ENCODE measurements around the gene MSH5.
"Not testable (repeated sequence)": the region's sequence is repeated elsewhere in the genome, so short reads cannot be mapped to it uniquely, and the experiment has no call there.

The MSH5 gene

DNA sequence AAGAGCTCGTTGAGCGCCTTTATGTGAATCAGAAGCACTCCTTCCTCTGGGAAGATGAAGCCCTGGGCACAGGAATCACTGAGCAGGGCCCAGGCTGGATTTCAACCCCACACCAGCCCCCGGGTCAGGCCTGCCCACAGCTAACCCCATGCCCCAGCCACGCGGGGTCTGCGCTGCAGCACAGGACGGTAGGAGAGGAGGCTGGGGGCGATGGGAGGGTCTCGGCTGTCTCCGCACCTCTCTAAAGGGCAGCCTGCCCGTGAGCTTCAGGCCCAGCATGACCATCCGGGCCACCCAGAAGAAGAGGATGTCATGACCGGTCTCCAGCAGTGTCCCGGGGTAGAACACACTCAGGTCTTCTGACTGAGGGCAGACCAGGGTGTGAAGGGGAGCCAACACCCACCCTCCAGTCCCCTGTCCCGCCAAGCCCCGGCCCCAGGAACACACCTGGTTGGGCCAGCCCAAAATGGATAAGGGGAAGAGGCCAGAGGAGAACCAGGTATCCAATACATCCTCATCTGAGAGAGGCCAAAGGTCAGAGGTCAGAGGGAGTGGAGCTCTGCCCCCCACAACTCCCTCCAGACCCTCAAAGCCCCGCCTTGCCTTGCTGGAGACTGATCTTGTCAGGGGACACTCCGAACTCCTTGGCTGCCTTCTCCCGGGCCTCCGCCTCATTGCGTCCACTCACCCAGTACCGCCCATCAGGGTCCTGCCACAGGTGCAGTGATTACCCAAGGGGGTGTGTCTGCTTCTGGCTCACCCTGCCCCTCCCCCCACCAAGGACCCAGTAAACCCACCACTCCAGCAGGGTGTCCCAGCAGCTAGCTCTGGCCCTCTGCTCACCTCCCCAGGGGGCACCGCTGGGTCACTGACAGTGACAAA is 41.7 kb downstream of the MSH5 start:
- no peak for DNase-seq

DNA sequence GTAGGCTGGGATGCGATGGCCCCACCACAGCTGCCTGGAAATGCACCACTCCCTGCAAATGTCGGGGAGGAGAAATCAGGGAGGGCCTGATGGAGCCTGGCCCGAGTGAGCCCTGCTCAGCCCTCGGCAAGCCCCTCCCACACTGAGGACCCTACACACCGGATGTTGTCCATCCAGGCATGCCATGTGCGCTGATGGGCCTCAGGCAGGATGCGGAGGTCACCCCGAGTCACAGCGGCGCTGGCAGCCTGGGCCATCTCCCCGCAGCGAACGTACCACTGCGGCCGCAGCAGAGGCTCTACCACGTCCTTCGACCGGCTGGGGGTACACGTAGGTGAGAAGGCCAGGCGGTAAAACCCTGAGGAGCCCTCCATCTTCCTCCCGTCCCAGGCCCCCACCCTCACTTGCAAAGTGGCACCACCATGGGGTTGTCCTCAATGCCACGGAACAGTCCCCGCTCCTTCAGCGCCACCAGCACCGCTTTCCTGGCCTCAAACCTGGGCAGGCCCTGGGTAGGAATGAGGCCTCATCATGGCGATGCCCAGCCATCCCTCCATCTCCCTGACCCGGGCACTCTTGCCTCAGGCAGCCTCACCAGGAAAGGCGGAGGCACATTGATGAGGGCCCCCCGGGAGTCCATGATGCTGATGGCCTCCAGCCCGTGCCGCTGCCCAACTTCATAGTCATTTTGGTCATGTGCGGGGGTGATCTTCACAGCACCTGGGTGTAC is 42.5 kb downstream of the MSH5 start:
- no peak for DNase-seq

DNA sequence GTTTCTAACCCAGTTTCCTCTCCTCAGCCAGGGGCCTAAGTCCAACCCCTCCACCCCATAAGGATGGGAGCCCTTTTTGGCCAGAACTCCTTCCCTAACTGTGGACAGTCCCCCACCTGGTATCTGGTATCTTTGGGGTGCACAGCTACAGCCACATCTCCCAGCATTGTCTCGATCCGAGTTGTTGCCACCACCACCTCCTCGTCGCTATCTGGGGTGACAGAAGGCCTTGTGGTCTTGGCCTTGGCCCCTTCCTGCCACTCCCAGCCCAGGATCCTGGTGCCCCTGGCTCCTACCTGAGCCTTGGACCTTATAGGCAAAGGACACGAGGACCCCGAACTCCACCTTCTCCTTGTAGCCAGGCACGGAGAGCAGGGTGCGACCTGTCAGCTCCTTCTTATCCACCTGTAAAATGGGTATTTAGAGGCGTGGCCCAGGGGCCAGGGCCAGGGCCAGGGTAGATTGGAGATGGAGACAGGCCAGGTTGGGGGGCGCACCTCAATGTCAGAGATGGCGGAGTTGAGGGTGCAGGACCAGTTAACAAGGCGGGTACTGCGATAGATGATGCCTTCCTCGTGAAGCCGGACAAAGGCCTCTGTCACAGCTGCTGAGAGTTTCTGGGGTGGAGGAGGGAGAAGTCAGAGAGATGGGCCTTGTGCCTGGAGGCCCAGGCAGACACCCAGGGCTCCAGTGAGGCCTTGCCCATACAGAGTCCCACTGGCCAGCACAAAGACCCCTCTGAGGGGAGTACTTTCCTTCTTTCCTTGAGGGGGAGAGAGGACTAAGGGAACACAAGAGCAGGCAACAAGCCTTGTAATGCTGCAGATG is 44.5 kb downstream of the MSH5 start:
- no peak for DNase-seq

DNA sequence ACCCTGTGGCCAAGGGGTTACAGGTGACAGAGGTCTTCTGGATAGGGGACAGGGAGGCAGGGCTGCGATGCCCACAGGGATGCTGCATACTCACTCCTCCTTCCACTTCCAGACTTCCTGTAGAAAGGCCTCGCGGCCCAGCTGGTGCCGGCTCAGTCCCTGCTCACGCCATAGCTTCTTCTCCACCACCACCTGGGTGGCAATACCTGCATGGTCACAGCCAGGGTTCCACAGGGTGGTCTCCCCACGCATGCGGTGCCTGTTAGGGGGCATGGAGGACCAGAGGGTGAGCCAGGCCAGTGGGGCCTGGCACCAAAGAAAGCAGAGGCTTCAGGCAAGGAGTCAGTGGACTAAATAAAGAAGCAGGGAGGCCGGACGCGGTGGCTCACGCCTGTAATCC is 45.7 kb downstream of the MSH5 start:
- DNase-seq: no peak

DNA sequence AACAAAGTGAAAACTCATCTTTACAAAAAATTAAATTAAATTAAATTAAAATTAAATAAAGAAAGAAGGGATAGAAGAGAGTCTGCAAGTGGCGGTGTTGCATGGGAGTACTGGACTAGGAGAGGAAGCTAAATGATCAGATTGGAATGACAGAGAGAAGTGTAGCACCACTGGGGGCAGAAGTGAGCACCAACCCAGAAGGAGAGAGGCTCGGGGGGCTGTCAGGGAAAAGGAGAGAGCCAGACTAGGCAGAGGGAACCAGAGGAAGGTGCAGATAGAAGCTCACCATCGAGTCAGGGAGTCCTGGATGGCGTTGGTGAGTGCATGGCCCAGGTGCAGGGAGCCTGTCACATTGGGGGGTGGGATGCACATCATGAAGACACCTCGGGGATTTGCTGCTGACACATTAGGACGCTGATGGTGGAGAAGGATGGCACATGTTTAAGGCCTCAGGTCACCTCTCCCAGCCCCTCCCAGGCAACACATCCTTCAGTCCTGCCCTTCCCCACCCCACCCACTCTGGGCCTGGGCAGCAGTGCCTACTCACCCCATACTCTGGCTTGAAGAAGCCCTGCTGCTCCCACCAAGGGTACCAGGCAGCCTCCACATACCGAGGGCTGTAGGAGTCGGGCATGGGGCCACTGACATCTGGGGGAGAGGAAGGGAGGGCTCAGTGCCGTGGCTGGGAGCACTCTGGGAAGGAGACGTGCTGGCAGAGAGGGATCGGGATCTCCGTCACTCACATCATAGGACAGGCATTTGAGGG is 51.7 kb downstream of the MSH5 start:
- DNase-seq: peak; percentile 44

DNA sequence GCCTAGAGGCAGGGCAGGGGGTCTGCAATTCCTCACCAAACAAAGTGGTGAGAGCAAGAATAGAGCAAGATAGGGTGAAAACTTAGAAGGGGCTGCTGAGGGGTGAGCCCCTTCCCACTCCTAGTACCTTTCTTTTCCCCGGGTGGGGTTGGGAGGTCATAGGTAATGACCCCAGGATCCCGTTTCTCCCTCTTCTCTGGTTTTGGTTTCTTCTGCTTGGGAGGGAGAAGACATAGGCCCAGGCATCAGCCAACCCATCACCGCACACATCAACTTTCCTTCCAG is 52.2 kb downstream of the MSH5 start:
- no peak for DNase-seq

DNA sequence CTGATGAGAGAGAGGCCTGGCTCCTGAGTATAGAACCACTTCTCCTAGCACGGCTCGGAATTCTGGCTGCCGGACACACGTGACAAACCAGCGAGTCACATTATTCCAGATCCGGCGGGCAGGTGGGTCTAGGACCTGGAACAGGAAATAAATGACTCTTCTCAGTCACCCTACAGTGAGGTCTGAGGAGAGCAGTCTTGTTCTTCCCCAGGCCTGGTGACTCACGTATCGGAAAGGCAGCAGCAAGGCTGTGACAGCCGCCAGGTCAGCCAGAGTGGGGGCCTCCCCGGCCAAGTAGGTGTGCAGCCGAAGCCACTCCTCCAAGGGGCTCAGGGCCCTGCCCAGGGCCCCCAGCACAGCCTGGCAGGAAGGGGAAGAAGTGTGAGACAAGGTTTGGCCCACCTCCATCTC is 53.0 kb downstream of the MSH5 start:
- no peak for DNase-seq

DNA sequence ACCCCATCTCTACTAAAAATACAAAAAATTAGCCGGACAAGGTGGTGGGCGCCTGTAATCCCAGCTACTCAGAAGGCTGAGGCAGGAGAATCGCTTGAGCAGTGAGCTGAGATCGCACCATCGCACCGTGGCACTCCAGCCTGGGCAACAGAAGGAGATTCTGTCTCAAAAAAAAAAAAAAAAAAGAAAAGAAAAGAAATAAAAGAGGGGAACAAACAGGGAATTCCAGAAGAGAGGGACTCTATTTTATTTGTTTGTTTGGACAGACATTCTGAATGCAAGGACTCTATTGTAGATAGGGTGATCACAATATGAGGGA is 54.1 kb downstream of the MSH5 start:
- DNase-seq: not testable (repeated sequence)

DNA sequence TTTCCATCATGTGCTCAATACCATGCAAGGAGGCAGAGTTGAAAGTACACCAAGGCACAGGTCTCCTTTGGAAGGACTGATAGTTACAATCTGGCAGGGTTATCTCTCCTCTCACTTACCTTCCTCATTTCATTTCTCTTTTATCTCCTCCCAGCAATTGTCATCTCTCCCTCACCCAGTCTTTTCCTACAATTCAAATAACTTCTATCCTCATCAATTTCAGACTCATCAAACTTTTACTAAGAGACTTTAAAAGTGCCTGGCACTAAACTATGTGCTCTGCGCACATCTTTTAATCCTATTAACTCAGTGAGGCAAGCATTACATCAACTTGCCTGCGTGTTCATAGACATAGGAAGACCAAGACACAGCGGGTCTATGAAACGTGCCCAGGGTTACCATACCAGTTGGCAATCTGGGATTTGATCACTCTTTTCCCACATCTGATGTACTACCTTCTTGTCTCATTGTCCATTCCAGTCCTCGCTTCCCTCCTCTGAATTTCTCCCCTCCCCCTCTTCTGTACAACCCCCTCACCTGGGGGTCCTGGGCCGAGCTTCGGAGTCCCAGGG is 54.6 kb downstream of the MSH5 start:
- no peak for DNase-seq

DNA sequence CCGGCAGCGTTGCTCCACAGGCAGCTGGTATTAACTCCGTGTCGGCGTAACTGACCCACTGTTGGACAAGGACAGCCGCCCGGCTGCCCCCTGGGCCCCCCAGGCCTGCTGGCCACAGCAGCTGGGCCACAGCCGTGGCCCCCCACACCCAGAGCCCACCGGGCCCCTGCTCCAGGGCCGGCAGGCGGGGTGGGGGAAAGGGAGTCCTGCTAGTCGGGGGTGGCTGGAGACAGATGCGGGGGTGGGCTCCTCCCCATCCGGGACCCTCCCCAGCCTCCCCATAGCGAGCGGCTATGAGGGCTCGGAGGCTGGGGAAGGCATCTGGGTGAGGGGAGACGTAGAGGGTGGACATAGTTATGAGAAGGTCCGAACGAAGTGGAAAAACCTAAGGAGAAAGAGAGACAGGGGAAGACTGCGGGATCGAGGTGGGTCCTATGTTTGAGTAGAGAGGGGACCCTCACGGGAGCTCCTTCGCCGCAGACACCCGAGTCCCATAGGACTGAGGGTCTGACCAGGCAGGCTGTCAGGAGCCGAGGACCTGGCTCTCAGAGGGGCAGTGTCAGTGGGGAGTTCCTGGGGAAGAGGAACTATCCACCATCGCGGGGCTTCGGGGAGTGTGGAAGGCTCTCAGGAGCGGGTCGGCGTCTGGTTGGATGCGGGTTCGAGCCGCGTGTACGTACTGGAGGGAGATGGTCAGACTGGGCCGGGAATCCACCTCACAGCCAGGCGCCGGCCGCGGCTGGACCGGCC is 55.2 kb downstream of the MSH5 start:
- no peak for DNase-seq

DNA sequence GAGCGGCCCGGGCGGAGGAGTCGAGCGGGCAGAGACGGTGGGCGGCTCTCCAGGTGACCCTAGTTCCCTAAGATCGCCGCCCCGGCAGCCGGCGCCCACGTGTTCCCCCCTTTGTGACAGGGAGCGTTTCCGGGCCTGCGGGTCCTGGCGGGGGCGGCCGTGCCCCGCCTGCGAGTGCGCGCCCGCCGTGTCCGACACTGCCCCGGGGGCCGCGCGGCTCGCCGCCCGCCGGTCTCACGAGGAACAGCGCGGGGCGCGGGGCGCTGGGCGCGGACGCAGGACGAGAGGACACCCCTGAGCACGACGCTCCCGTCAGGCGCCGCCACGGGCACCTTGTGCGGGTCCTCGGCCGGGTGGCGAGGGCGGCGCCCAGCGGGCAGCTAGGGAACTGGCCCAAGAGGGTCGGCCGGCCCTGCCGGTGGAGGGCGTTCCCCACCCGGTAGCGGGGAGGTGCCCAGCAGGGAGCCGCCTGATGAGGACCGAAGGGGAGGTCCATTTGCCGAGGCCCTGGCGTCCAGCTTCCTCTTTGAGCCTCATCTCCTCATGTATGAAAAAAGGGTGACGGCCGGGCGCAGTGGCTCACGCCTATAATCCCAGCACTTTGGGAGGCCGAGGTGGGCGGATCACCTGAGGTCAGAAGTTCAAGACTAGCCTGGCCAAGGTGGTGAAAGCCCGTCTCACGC is 56.0 kb downstream of the MSH5 start, which contains the start of gene VARS1:
Gene VARS1, minus strand, starts transcription at position 137 of the 683 bp plus-strand sequence. CDS start 535 bp downstream, outside the sequence.
- DNase-seq: peak; percentile 83

DNA sequence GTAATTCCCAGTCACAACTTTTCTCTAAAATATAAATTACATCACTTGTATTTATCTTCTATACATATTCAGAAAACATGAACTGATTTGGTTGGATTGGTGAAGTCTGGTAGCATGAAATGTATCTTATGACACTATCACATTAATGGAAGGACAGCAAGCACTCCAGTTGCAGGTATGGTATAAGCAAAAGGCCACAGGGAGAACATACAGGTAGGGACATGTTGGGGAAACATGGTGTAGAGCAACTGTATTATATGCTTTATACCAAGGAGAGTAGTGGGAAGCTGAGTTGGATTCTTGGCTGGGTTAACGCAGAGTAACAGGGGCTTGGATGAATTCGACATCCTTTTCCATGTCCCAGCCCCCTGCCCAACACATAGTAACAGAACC is 57.2 kb downstream of the MSH5 start:
- DNase-seq: no peak

DNA sequence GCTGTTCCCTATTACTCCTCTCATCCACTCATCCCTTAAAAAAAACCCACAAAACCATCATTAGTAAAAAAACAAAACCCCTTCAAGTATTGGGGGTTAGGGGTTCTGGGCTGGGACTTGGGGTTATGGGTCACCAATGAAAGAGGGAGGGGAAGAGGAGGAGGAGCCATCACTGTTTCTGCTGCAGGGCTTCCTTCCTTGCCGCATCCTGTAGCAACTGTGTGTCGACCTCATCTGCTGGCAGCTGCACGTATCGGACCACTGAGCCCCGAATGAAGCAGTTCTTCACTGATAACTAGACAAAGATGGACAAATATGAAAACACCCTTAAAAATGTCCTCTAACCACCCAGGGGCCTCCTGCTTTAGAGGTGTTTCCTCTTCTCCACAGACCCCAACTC is 57.8 kb downstream of the MSH5 start:
- DNase-seq: no peak

DNA sequence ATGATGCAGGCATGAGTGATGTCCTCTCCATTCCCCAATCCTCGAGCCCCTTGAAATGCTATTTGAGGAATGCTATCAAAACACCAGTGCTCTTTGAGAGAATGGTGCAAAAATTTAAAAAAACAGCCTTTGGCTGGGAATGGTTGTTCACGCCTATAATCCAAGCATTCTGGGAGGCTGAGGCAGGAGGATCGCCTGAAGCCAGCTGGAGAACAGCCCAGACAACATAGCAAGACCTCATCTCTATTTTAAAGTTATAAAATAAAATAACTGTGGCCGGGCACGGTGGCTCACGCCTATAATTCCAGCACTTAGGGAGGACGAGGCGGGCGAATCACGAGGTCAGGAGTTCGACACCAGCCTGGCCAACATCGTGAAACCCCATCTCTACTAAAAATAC is 60.0 kb downstream of the MSH5 start:
- DNase-seq: no peak

DNA sequence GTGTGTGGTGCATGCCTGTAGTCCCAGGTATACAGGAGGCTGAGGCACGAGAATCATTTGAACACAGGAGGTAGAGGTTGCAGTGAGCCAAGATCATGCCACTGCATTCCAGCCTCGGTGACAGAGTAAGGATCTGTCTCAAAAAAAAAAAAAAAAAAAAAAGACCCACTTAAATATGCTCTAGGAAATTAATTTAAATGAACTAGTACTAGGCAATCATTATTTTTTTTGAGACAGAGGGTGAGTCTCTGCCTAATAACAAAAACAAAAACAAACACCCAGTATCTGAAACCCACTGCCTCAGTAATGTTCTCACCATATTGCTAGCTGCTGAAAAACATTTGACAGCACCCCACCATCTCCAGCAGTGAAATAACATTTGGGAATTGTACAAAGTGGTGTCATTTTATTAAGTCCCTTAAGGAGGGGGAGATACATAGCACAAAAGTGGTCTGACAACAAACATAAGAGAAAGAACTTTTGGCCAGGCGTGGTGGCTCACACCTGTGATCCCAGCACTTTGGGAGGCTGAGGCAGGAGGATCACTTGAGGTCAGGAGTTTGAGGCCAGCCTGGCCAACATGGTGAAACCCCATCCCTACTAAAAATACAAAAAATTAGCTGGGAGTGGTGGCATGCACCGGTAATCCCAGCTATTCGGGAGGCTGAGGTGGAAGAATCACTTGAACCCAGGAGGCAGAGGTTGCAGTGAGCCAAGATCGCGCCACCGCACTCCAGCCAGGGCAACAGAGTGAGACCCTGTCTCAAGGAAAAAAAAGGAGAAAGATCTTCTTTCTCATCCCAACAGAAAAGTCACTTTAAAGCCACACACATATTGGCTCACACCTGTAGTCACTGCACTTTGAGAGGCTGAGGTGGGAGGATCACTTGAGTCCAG is 61.5 kb downstream of the MSH5 start:
- DNase-seq: not testable (repeated sequence)

DNA sequence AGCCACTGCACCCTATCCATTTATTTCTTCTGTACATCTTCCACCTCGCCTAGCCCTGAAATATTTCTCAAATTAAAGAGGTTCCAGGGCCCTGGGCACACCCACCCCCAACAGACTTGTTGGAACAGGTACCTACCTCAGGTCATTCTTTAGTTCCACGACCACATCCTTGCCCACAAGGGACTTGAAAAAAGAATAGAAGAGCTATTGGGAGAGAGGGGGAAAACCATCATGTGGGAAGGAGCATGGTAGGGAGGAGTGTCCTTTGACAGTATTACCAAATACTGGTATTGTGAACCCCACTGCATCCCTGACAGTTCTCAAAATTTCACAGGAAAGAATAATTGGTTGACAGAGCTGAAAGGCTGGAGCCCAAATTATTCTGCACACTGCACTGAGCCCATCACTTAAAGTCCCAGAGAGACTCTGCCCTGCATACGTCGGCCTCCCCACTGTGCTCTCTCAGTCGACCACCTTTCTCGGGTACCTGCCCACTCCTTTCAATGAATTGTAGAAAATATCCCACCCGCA is 66.2 kb downstream of the MSH5 start:
- DNase-seq: no peak

DNA sequence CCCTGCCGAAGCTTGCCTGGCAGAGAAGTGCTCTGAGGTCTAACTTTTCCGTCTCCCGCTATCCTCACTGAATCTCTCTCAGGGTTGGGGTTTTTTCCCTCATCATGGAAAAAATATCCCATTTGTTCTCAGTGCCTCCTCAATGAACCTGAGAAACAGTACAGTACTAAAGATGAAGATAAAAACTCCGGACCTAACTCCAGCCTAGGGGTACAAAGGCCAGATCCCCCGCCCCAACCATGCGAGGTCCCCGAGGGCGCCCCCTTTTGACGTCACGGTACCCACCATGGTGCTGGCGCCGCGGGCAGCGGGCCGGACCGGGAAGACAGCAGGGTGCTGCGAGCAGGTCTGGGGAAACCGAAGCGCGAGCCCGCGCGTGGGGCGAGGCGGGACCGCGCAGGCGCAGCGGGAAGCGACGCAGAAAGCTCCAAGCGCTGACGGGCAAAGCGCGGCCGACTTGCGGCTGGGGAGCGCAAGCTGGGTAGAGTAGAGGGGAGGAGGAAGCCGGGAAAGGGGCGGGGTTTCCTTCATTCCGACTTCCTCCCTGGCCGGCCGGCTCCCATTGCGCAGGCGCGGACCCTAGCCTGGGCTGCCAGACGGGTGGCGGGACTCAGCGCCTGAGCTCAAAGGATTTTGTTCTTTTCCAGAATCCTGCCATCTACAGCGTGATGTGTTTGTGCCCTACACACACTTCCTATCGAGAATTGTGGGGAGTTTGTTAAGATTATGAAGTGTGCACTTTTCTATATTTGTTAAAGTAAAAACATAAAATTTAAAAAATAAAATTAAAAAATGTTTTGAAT is 66.9 kb downstream of the MSH5 start, which contains the start of gene LSM2:
Gene LSM2, minus strand, starts transcription at position 497 of the 803 bp plus-strand sequence. Its CDS starts 209 bp downstream, at position 288.
- peak; percentile 97 for DNase-seq

DNA sequence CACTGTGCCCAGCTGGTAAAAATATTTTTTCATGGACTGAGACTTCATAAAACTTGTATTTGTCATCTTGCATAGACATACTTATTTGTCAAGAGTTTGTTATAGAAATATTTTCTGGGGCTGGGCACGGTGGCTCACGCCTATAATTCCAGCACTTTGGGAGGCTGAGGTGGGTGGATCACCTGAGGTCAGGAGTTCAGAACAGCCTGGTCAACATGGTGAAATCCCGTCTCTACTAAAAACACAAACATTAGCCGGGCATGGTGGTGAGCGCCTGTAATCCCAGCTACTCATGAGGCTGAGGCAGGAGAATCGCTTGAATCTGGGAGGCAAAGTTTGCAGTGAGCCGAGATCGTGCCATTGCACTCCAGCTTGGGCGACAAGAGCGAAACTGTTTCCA is 68.8 kb downstream of the MSH5 start:
- not testable (repeated sequence) for DNase-seq

DNA sequence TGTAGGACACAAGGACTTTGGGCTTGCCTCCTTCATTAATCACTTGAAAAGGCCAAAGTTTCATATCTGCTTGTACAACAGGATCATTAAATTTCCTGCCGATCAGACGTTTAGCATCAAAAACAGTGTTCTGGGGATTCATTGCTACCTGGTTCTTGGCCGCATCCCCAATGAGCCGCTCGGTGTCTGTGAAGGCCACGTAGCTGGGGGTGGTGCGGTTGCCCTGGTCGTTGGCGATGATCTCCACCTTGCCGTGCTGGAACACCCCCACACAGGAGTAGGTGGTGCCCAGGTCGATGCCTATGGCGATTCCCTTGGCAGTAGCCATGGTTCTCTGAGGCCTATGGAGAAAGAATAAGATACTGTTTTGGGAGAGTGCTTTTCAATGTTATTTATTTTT is 71.8 kb downstream of the MSH5 start:
- no peak for DNase-seq
